Inferior parietal cortex (tissue), 1 donor: ENCODE results near the gene ZDHHC7.
A peak's percentile ranks its signal among the peaks of the same experiment; 100 is the strongest.
"Not testable (repeated sequence)": the region's sequence is repeated elsewhere in the genome, so short reads cannot be mapped to it uniquely, and the experiment has no call there.

Experiments
- DNase-seq: peaks from one replicate; pipeline ENCODE4 v3.0.0-alpha.2; 2016; ENCODE audit errors: extremely low spot score

Gene ZDHHC7

DNA sequence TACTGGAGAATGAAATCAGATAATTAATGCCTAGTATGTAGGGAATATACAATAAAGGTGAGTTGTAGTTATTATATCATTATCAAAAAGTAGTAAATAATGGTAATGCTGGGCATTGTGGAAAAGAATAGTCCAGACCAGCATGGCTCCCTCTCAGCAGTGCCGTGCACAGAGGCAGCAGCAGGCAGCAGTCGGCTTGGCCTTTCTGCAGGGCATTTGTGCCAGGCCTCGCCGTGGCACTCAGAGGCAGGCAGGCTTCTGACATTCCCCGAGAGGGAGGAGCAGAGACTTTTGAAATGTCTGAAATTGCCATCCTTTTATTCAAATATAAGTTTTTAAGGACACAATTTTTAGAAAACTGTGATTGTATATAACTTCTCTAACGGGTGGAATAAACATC, 31.3 kb upstream of the ZDHHC7 start:
- no peak for DNase-seq

DNA sequence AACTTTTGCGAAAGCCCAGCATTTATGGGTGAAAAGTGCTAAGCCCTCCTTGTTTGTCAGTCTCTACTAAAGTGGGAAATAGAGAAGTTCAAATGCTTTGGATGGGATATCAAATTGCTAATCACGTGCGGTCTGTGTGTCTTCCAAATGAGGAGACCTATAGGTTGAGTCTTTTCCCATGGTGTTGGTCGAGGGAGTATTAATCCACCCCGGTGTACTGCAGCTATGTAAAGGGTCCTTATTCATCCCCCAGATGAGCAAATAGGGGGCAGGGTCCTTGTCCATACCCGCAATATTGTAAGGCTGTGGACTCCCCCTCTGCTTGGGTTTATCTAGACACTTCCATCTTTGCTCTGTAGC, 30.8 kb upstream of the ZDHHC7 start:
- no peak for DNase-seq

DNA sequence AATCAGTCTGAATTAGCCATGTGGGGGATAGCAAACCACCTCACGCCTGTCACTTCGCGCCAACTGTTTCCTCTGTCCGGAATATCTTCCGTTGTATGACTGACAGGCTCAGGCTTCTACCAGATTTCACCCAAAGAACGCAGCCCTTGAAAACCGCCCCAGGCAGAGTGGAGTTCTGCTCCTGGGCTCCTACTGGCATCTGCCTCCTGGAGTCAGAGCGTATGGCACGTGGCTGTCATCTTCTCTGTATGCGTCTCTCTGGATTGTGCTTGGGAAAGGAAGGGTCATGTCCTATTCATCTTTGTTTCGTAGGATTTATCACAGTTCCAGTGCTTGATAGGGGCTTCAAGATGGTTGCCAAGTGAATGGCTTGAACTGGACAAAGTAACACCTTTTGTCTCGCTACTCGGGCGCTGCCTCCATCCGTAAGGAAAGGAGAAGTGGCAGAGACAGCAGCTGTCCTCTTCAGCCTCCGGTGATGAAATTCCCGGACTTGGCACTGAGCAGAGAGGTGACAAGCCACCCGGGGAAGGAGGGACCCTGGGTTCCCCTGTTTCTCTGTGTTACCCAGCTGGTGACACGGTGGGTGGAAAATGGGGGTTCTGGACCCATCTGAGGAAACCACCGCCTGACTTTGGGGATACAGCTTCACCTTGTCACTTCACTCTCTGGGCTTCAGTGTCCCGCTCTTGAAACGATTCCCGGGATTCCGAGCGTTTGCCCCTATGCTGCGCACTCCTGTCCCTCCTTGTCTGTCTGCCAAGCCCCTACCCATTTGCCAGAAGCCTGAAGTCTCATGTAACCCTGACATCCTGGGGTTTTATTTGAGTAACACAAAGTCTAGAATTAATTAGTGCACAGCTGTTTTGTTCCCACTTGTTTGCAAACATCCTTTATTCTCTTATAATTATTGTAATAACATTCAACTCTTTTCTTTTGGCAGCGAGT, 30.2 kb upstream of the ZDHHC7 start:
- no peak for DNase-seq

DNA sequence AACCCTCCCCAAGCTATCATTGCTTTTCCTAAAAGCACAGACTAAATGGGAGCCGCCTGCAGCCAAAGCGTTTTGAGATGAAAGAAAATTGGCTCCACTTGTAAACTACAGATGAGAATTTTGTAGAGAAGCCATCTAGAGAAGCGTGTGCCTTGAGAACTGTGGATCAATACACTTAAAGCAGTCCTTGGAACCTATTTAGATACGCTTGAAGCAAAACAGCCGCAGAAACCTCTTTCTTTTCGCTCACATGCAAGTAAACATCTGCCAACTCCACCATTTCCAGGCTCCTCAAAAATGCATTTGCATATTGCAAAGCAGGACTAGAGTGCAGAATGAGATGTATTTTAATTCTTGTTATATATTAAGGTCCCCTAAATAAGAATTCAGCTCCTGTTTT, 29.4 kb upstream of the ZDHHC7 start:
- no peak for DNase-seq

DNA sequence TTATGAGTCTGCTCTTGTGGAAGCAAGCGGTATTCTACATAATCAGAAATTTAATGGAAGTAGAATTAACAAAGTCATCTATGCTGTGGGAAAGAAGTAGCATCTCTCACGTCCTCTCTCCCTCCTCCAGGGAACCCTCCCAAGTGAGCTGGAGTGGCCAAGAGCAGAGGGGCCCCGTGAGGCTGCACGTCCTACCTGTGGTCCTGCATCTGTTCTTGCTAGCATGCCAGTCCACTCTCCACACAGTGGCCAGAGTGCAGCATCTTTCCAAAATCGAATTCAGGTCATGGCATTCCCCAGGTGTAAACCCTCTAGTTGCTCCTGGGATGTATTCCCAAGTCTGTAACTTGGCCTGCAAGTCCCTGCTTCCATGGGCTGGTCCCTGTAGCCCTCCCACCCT, 26.4 kb upstream of the ZDHHC7 start:
- DNase-seq, result no peak

DNA sequence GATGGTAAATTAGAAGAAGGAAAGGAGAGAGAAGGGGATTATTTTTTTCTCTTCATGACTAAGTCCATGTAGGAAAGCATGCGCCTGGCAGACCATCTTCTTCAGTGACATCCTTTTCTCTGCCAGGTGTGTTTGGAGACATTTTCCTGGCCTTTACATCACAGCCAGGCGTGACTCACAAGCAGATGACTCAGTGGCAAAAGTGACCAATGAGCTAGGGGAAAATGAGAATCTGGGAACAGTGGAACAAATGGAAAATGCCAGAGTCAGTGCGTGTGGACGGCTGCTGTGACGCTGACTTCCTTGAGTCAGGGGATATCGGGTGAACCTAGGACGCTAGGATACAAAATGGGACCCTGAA, 25.7 kb upstream of the ZDHHC7 start:
- DNase-seq, result peak; percentile 65

DNA sequence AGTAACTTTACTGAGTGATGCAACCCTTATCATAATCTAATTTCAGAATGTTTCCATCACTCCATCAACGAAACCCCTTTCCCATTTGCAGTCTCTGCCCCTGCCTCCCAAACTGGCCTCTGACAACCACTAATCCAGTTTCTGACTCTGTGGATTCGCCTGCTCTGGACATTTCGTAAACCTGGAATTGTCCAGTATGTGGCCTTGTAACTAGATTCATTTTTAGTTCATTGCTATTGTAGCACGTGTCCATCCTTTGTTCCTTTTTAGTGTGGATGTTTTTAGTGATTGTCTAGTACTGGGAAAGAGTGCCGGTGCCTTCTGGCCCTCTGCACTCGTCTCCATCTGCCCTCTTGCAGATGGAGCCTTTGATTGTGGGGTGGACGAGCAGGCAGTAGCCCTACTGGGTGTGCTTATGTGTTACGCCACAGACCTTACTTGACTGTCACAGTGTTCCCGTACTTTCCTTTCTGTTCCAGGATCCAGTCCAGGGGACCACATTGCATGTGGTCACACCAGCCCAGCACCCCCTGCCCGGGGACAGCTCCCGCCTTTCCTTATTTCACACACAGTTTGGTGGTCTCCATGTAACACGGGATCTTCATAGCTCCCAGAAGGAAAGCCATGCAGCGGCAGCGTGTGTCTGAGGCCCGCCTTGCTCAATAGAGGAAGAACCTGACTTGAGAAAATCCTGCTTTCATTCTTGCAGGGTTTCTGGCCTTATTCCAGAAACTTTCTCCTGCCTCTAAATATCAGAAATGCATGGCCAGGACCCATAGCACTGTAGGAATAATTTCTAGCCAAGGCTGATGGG, 25.1 kb upstream of the ZDHHC7 start:
- no peak for DNase-seq

DNA sequence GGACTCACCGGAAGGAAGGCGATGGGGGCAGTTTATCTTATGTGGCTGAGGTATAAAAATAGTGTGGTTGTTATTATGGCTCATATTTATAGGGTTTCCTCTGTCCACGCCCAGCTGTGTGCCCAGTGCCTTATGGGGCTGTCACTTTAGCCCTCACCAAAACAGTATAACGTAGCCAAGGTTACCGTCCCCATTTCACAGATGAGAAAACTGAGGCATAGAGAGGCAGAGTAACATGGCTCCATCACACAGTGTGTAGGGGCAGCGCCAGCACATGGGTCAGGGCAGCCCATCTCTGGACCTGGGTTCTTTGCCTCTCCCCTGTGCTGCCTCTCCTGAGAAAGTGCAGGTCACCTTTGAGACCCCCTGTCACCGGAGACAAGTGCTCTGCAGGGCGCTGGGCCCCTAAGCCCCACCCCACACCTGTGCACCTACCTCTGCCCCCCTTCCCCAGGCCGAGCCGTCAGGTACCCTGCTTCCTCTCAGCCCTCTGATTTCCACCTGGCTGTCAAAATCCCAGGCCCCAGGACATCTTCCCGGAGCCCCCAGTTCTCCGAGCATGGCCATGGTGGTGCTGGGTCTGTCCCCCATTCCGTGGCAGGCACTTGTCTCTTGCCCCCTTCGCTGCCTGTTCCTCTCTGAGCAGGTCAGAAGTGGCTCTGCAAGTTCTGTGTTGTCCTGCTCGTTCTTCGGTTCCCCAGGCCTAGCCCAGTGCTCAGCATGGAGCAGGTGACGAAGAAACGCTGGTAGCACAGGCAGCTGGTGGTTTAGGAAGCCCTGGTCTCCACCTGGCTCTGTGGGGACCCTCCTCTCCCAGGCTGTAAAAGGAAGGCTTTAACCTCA, 23.5 kb upstream of the ZDHHC7 start:
- no peak for DNase-seq

DNA sequence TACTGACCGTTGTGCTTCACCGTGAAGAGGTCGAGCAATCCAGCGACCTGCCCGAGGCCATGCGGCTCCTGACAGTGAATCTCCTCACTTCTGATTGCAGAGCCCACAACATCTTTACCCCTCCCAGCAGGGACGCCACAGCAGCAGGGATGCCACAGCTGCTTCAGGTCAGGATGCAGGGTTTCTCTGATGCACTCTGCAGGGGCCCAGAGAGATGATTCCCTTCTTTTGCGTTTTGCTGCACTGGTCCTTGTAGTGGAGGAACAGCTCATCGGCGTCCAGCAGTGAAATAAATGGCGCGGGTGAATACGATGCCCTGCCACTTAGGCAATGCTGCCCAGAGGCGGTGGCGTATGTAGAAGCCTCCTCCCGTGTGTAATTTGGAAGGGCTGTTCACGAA, 21.8 kb upstream of the ZDHHC7 start:
- no peak for DNase-seq

DNA sequence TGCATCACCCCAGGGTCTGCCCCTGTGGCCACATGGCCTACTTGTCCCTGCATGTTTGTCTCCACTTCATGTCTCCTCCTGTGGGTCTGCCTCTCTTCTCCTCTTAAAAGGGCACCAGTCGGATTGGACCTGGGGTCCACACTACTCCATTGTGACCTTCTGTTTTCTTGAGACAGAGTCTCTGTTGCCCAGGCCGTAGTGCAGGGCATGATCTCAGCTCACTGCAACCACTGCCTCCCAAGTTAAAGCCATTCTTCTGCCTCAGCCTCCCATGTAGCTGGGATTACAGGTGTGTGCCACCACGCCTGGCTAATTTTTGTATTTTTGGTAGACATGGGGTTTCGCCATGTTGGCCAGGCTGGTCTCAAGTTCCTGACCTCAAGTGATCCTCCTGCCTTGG, 20.9 kb upstream of the ZDHHC7 start:
- not testable (repeated sequence) for DNase-seq

DNA sequence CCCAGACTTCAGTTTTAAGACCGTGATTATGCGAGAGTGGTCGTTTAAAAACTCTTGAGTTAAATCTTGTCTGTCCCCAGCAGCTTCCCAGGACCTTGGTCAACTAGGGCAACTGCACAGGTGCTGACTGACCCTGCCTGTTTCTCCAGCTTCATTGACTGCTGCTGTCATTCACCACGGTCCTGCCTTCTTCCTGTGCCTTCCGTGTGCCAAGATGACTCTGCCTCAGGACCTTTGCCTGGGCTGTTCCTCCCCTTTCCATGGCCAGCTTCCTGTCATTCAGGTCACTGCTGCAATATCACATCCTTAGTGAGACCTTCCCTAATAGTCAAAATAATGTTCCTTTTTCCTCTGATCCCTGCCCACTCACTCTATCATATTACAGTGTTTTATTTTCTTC, 20.1 kb upstream of the ZDHHC7 start:
- no peak for DNase-seq

DNA sequence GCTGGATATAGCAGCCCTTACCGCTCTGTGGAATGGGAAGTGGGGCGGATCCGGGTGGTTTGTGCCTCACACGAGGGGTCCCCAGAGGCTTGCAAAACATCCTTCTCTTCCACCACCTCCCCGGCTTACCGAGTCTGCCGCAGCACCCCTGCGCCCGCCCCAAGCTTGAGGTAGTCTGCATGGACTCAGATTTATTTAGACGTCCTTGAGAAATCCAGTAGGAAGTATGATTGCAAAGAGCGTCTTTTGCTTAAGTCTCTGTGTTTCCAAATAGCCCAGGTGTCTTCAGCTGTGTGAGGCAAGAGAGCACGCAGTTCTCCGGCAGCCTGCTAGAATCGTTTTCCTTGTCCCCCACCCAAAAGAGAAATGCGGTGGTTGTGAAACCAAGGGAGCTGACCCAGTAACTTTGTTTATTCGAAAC, 18.7 kb upstream of the ZDHHC7 start:
- DNase-seq, result no peak

DNA sequence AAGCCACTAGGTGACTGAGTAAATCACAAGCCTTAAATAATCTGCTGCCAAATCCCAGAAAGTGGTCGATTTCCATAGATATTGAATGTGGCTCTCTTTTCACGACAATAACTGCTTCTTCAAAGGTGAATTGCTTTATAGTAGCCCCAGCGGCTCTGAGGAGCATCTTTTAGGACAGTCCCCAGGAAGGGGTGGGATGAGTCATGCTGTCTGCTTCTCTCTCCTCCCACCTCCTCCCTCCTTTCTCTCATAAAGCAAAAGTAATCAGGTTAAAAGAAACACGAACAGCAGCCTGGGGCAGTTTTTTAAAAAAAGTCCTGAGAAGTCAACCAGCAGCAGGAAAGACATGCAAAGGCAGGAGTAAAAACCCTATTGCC, 18.1 kb upstream of the ZDHHC7 start:
- no peak for DNase-seq

DNA sequence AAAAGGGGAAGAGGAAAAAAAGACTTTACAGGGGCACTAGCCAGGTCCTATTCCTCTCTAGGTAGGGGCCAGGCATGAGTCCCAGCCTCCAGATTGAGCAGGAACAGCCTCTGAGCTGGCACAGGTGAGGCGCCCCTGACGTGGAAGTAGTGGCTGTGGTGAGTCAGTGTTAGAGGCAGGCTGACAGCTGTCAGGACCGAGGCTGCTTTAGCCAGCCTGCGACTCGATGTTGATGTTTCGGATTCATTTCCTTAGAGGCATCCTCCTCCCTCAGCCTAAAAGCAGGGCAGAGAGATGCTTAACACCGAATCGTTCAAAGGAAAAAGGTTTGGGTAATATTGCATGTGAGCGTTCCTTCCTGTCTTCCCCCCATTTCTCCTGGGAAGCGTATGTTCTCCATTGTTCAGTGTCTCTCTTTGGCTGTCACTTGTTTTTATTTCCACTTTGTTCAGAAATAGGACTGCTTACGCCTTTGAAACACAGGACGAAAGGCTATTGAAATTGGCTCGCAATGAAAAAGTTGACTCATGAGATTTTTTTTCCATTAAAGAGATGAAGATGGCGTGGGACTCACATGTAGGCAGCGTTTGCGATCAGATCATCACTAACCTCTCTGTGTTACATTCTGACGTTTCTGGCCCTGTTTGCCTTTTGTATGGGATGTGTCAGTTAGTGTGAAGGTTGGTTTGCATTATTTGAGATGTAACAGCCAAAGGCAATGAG, 17.5 kb upstream of the ZDHHC7 start:
- DNase-seq, result no peak

DNA sequence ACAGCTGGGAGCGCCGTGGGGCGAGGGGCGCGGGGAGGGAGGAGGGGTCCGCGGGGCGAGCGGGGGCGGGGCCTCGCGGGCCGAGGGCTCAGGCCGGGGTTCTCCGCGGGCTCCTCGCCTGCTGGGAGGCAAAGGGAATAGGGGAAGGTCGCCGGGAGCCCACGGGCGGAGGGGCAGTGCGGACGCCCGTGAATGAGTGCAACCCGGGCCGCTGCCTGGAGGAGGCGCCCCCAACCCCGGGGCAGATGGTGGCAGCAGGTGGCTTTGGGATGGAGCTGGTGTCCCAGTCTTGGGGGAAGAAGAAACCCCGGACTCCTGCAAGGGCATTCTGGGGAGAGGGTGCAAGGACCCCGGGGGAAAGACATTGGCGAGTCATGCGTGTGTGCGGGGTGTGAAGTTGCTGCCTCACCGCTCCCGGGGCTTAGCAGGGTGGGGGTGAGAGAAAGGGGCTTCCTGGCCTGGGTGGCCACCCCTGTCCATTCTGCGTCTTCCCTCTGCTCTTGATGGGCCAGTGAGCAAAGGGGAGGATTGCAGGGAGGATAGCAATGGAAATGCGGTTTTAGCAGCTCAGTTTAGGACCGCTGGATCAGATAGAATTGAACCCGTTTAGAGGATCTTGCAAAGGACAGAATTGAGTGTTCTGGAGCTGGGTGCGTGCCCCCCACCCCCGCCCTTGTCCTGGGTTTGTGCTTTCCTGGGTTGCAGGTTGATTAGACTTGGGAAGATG, 16.8 kb upstream of the ZDHHC7 start:
- DNase-seq, result no peak

DNA sequence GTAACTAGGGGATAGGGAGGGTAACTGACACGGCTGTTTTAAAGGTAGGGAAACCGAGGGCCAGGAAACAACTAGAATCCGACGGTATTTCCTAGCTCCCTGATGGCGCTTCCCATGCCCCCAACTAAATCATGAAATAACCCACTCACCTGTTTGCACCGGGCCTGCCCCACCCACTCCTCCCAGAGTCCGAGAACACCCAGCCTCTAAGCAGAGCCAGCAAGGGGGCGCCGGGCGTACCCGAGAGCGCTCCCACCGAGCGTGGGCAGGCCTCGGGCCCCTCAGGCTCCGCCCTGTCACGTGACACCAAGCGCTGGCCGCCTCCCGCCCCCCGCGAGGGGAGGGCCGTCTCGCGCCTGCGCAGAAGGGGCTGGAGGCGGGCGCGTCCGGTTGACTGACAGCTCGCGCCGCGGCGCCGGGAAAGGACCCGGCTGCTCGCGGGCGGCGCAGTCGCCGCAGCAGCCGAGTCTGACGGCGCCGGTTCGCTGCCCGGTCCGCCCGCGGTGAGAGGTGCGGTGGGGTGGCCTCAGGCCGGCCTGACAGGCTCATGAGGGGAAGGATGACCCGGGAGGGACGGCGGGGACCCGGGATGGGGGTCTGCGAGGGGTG, 16.1 kb upstream of the ZDHHC7 start, which contains the start of gene KIAA0513:
Gene KIAA0513 (plus strand): TSS at position 447 of the 609 bp plus-strand sequence. CDS start 39,277 bp downstream, outside the sequence.
- DNase-seq, result peak; percentile 97

DNA sequence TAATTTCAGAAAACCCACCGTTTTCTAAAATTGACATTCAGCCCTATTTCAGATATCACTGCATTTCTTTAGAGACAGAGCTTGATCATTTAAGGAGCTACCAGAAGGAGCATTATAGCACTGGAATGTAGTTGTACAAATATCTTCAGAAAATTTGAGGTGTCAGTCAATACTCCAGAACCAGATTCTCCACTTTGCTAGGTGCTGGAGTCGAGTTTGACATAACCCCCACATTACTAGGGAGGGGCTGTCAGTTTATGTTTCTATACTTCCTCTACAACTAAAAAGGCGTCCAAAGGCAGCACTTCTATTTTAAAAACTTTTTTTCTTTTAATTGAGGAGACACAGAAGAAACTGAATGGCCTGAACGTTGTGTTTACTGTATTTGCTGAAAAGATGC, 15.4 kb upstream of the ZDHHC7 start:
- DNase-seq, result no peak

DNA sequence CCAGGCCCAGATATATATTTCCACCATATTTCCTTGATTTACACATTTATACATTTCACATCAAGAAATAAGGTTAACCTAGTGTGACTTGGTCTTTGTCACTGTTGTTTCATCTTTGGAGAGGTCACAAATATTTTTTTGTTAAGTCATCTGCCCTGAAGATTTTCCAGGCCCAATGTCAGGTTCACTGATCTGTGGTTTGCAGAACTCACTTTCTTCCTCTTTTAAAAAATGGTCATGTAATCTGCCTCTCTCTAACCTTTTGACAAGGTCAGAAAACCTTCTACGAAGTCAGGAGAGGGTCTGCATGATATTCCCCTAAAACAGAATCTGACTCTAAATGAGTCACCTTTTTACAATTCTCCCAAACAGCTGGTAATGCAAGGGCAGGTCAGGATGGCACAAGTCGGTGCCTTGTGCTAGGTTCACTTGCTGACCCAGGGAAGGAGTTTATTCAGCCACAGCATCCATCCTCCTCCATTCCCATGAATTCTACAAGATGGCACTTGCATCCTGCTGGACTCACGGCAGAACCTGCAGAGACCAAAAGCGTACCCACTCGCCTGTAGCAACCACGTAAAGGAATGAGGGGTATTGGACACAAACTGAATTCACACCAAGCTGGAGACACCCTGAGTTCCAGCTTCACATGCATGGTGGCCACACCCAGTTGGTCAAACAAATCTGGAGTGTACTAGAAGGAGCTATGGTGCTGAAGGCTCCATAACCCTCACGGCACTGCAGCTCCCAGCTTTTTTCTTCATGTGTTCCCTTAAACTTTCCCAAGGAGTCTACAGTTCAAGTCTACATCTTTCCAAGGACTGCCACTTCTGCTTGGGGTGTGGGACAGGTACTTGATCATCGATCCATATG, 14.7 kb upstream of the ZDHHC7 start:
- DNase-seq, result no peak

DNA sequence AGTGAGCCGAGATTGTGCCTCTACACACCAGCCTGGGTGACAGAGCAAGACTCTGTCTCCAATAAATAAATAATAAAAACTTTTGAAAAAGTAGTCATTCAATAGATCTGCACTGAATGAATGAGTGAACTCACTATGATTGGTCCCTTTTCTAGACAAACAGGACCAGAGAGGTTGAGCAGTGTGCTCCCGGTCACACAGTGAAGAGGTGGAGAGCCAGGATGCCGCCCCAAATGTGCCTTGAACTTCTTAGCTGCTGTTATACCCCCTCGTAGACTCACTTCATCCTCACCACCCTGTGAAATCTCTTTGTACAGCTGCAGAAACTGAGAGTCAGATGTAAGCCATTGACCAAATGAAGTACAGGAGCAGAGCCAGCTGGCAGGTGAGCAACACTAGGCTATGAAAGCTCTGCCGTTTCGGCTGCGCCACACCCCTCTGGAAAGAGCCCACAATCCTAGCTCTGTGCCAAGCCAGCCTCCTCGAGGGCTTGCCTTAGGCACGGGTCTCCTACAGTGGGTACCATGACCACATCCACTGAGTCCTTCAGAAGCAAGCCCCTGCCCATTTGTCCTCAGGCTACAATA, 8.4 kb upstream of the ZDHHC7 start:
- no peak for DNase-seq
